Thyroid gland (tissue), 4 donors: ENCODE results near the gene SOAT2.

Experiments used
- CTCF ChIP-seq, 6 experiments: fragments of 200-600 bp in 3 of 6; fragments of 450-650 bp in 3 of 6; sonication (generic) in 3 of 6; IDR thresholded peaks; one replicate each; pipeline ENCODE4 v1.5.1; 2016 to 2019; ENCODE audit warnings: antibody characterized with exemption in 6 of 6, mild to moderate bottlenecking in 2 of 6, inconsistent platforms in 1 of 6, moderate library complexity in 1 of 6
- POLR2A ChIP-seq, 2 donors: fragments of 450-650 bp; IDR thresholded peaks; one replicate each; pipeline ENCODE4 v1.6.1; 2017; ENCODE audit warnings: antibody characterized with exemption in 2 of 2, mild to moderate bottlenecking in 2 of 2, moderate library complexity in 1 of 2

DNA sequence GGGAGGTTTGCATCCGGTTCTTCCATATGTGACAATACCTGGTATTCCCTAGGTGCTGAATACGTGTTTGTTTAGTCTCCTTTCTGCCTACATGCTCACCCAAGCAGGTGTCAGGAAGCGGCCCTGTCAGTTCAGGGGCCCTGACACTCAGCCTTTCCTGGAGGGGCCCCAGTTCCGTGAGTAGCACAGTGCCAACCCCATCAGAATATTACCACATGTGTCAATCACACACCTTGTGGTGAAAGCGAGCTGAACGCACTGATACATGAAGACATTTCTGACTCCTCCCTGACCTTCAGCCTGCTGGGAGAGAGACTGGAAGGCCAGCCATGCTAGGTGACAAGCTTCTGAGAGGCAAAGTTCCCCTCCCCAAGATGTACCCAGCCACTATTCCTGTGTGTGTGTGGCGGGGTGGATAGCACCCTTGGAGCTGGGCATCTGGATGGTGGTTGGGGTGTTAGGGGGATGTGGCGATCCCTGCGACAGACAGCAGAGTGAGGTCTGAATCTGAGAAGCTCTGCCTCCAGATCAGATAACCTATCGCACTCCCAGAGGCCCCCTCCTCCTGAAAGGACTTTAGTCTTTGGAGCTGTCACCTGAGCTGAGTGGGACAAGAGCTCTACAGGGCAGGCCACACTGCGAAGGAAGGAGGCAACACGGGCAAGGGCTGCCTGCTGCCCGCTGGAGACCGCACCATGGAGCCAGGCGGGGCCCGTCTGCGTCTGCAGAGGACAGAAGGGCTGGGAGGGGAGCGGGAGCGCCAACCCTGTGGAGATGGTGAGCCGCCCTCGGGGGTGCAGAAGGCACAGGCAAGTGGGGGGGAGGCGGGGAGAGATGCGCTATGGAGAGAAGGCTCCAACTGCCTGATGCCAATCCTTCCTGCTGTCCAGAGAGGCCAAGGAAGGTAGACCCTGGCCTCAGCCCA, at the start of gene SOAT2:
- TF ChIP-seq CTCF (IDR thresholded peaks at IDR 0.05), result no peak
- no peak for TF ChIP-seq POLR2A (IDR thresholded peaks at IDR 0.05)
